Measurements from ENCODE around the gene OR5H14. TPM values are rescaled to one million over a fixed set of nuclear protein-coding genes. Genes with fewer than 3 reads are reported as not detected.

OR5H14 gene
- total RNA-seq, 2 donors from 2014 or later, result not detected

DNA sequence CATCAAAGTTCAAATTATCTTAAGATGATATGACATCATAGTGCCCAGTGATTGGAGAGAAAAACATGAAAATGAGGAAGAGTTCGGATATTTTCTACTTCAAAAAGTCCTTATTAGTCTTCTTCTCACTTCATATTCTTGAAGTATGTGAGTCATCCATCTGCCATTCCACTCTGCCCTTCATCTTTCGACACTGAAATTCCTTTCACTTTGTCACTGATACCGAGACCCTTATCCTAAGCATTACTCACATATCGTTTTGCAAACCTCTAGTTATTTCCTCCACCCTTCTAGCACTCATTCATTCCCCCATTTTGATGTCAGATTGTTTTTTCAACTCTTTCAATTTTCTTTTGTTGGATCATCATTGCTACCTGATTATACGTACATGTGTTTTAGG is 4.0 kb downstream of the OR5H14 start:
- H3K4me3 ChIP-seq, result no peak overlapping the region
- DNase-seq (ENCODE audit: low spot score), result no peak
- H3K27me3 ChIP-seq, result no peaks in the 10 kb centered on the region
- H3K27ac ChIP-seq, result no peak overlapping the region
- TF ChIP-seq, protein P1, sequence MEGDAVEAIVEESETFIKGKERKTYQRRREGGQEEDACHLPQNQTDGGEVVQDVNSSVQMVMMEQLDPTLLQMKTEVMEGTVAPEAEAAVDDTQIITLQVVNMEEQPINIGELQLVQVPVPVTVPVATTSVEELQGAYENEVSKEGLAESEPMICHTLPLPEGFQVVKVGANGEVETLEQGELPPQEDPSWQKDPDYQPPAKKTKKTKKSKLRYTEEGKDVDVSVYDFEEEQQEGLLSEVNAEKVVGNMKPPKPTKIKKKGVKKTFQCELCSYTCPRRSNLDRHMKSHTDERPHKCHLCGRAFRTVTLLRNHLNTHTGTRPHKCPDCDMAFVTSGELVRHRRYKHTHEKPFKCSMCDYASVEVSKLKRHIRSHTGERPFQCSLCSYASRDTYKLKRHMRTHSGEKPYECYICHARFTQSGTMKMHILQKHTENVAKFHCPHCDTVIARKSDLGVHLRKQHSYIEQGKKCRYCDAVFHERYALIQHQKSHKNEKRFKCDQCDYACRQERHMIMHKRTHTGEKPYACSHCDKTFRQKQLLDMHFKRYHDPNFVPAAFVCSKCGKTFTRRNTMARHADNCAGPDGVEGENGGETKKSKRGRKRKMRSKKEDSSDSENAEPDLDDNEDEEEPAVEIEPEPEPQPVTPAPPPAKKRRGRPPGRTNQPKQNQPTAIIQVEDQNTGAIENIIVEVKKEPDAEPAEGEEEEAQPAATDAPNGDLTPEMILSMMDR (IDR thresholded peaks at IDR 0.05), result no peak
- no peaks in the 10 kb centered on the region for H3K9me3 ChIP-seq
- no peaks in the 10 kb centered on the region for H3K36me3 ChIP-seq
- no peaks in the 10 kb centered on the region for H3K4me1 ChIP-seq

DNA sequence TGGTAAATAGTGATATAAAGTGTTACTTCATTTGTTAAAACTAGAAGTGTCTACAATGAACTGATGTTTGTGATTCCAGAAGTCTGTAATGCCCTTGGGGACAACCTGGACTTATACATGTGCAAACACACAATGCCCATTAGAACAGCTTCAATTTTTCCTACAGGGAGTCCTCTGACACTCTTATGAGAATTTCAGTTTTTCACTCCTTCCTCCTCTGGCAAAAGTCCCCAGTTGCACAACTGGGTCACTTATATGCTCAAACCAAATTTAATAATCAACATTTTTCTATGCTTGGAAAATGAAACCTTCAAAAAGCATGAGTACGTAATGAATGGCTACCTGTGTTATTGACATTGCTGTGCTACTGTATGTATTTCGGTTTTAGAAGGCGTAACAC is 19.1 kb downstream of the OR5H14 start, which contains the start of gene OR5H15:
Gene OR5H15 (plus strand): TSS at position 301 of the 400 bp plus-strand sequence. CDS start 2,004 bp downstream, outside the sequence.
- Histone ChIP-seq H3K9me3 (no peaks in the 10 kb centered on the region), H3K4me3 (no peak within 1 kb of the TSS), H3K27me3 (no peaks in the 10 kb centered on the region), H3K36me3 (no peaks in the 10 kb centered on the region), H3K4me1 (no peaks in the 10 kb centered on the region), H3K27ac (no peak within 1 kb of the TSS)
- DNase-seq (ENCODE audit: low spot score), result no peak
- TF ChIP-seq, protein P1 (IDR thresholded peaks at IDR 0.05), result no peak

DNA sequence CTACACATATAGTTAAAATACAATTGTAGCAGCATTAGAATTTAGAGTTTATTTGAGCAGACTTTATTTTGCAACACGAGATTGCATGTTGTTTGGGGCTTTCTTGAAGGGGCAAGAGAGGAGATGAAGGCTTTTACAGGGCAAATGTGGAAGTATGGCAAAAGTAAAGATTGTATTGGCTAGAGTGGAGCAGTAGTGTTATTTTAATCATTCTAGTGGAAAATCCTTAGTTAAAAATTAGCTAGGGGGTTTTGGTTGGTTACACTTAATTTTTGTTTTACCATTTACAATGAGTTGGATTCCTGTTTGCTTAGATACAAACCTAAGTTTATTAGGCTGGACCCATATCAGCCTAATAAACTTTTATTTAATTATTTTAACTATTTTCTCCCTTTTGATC is 23.8 kb downstream of the OR5H14 start:
- Histone ChIP-seq H3K27me3 (no peaks in the 10 kb centered on the region), H3K36me3 (no peaks in the 10 kb centered on the region), H3K4me3 (no peak overlapping the region), H3K9me3 (no peaks in the 10 kb centered on the region), H3K4me1 (no peaks in the 10 kb centered on the region), H3K27ac (no peak overlapping the region)
- no peak for DNase-seq (ENCODE audit: low spot score)
- TF ChIP-seq, protein P1 (IDR thresholded peaks at IDR 0.05), result no peak

DNA sequence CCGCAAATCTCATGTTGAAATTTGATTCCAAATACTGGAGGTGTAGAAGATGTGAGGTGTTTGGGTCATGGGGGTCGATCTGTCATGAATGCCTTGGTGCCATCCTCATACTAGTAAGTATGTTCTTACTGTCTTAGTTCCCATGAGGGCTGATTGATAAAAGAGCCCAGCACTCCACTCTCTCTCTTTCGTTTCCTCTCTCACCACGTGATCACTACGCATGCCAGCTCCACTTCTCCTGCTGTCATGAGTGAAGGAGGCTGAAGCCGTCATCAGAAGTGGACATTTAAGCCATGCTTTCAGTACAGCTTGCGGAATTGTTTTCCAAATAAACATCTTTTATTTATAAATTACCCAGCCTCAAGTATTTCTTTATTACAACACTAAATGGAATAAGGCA is 25.3 kb downstream of the OR5H14 start:
- no peak overlapping the region for H3K27ac ChIP-seq
- no peak overlapping the region for H3K4me3 ChIP-seq
- no peaks in the 10 kb centered on the region for H3K4me1 ChIP-seq
- TF ChIP-seq, protein P1 (IDR thresholded peaks at IDR 0.05), result no peak
- no peaks in the 10 kb centered on the region for H3K9me3 ChIP-seq
- H3K27me3 ChIP-seq, result no peaks in the 10 kb centered on the region
- no peak for DNase-seq (ENCODE audit: low spot score)
- no peaks in the 10 kb centered on the region for H3K36me3 ChIP-seq

DNA sequence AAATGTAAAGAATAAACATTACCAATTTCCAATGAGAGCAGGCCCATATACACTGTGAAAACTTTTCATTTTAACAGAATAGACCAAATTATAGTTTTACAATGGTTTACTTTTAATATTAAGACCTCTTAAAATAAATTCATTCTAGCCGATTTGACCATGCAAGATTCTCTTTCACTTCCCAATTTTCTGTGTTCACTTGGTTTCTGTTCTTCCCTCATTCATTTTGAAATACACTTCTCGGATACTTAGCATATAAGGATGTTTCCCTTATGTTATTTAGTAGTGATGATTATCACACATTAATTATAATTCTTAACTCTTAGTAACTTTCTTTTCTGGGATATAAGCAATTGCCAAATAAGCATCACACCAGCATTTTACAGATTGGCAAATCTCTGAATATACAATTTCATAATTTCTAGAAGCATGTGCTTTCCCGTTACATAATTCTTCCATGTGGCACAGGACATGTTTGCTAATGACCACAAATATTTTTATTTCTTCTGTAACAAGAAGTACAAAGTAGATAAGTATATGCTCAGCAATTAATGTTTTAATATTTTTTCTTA is 33.1 kb downstream of the OR5H14 start:
- no peak for DNase-seq (ENCODE audit: low spot score)
- no peaks in the 10 kb centered on the region for H3K9me3 ChIP-seq
- H3K36me3 ChIP-seq, result no peaks in the 10 kb centered on the region
- TF ChIP-seq, protein P1 (IDR thresholded peaks at IDR 0.05), result no peak
- H3K4me1 ChIP-seq, result no peaks in the 10 kb centered on the region
- H3K4me3 ChIP-seq, result no peak overlapping the region
- no peaks in the 10 kb centered on the region for H3K27me3 ChIP-seq
- H3K27ac ChIP-seq, result no peak overlapping the region

DNA sequence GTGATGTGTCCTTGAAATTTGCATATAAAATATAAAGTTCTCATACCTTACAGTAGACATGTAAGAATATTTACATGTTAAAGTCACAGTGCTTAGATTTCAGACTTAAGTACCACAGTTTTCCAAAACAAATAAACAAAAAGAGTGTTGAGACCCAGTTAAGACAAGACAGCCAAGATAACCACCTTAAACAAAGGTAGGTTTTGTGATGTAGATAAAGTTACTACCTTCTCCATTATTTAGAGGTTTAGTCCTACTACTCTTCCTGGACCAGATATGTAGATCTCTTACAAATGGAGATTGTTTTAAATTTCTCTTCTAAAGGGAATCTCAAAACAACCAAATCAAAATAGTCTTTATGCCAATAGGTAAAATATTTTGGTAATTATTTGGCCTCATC is 34.9 kb downstream of the OR5H14 start:
- TF ChIP-seq, protein P1 (IDR thresholded peaks at IDR 0.05), result no peak
- H3K4me1 ChIP-seq, result no peaks in the 10 kb centered on the region

More for the DNA sequence above, 34.9 kb downstream of the OR5H14 start:
- no peaks in the 10 kb centered on the region for H3K9me3 ChIP-seq
- H3K4me3 ChIP-seq, result no peak overlapping the region
- DNase-seq (ENCODE audit: low spot score), result no peak
- no peaks in the 10 kb centered on the region for H3K36me3 ChIP-seq
- no peak overlapping the region for H3K27ac ChIP-seq
- no peaks in the 10 kb centered on the region for H3K27me3 ChIP-seq
